Gastrocnemius medialis (tissue), 4 donors: Measurements from ENCODE around the gene NFKB2.

Experiments used
- POLR2A ChIP-seq, 2 donors: fragments of 450-650 bp; IDR thresholded peaks; one replicate each; pipeline ENCODE4 v1.6.1; 2017; ENCODE audit warnings: antibody characterized with exemption in 2 of 2, mild to moderate bottlenecking in 2 of 2, moderate library complexity in 2 of 2
- TF ChIP-seq, protein P1 (sequence below), 5 experiments: fragments of 450-650 bp in 3 of 5; fragments of 200-600 bp in 2 of 5; sonication (generic) in 2 of 5; IDR thresholded peaks in 4 of 5; conservative IDR thresholded peaks in 1 of 5; 1 replicate in 4 of 5; 2 replicates in 1 of 5; pipeline ENCODE4 v1.5.1; 2016 to 2019; ENCODE audit warnings: antibody characterized with exemption in 5 of 5, mild to moderate bottlenecking in 3 of 5, moderate library complexity in 3 of 5

DNA sequence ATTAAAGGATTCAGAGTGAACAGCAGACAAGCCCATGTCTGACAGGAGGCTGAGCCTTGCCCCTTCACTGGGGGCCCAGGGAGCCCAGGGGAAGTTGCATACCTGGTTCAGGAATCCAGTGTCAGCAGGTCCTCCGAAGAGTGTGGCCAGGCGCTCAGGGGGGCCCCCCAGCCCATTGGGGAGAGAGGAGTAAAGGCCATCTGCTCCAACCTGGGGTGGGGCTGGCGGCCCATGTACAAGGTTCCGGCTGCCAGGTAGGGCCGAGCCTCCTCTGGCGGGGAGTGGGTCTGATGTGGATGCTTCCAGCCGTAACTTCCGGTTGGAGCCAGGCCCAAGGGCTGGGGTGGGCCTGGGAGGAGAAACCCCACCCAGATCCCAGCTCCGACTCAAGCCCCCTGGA lies 20.8 kb downstream of the NFKB2 start:
- TF ChIP-seq POLR2A (IDR thresholded peaks at IDR 0.05) = no peak
- TF ChIP-seq, protein P1, sequence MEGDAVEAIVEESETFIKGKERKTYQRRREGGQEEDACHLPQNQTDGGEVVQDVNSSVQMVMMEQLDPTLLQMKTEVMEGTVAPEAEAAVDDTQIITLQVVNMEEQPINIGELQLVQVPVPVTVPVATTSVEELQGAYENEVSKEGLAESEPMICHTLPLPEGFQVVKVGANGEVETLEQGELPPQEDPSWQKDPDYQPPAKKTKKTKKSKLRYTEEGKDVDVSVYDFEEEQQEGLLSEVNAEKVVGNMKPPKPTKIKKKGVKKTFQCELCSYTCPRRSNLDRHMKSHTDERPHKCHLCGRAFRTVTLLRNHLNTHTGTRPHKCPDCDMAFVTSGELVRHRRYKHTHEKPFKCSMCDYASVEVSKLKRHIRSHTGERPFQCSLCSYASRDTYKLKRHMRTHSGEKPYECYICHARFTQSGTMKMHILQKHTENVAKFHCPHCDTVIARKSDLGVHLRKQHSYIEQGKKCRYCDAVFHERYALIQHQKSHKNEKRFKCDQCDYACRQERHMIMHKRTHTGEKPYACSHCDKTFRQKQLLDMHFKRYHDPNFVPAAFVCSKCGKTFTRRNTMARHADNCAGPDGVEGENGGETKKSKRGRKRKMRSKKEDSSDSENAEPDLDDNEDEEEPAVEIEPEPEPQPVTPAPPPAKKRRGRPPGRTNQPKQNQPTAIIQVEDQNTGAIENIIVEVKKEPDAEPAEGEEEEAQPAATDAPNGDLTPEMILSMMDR (IDR thresholded peaks at IDR 0.05 in 4 of 5, conservative IDR thresholded peaks at IDR 0.05 in 1 of 5) = no peak
